BLaER1 (cell line): ENCODE measurements around the gene ANXA2.

Experiments used
- H3K27ac ChIP-seq: shearing (Covaris generic); formaldehyde crosslinking; 2 replicates; pipeline ENCODE4 v1.8.1; 2022
- H3K27me3 ChIP-seq: shearing (Covaris generic); formaldehyde crosslinking; 2 replicates; pipeline ENCODE4 v1.8.1; 2022
- H3K36me3 ChIP-seq: shearing (Covaris generic); formaldehyde crosslinking; 2 replicates; pipeline ENCODE4 v1.8.1; 2022
- H3K4me1 ChIP-seq: shearing (Covaris generic); formaldehyde crosslinking; 2 replicates; pipeline ENCODE4 v1.8.1; 2022
- H3K4me2 ChIP-seq: shearing (Covaris generic); formaldehyde crosslinking; 2 replicates; pipeline ENCODE4 v1.8.1; 2022
- H3K4me3 ChIP-seq: shearing (Covaris generic); formaldehyde crosslinking; 2 replicates; pipeline ENCODE4 v1.8.1; 2022
- H3K9ac ChIP-seq: shearing (Covaris generic); formaldehyde crosslinking; 2 replicates; pipeline ENCODE4 v1.8.1; 2022
- H3K9me3 ChIP-seq: shearing (Covaris generic); formaldehyde crosslinking; 2 replicates; pipeline ENCODE4 v1.8.1; 2022
- H4K20me1 ChIP-seq: shearing (Covaris generic); formaldehyde crosslinking; 2 replicates; pipeline ENCODE4 v1.8.1; 2022
- Cebpa-rat ChIP-seq: shearing (Covaris generic); IDR thresholded peaks from 2 replicates; pipeline ENCODE4 v1.8.1; 2022

Gene ANXA2

GRCh38 chr15:60358935-60359682 is 38.7 kb downstream of the ANXA2 start:
- H3K36me3 ChIP-seq = peaks cover 40% of the 10 kb centered on the region
- H3K27me3 ChIP-seq = no peaks in the 10 kb centered on the region
- no peak overlapping the region for H3K4me3 ChIP-seq
- H4K20me1 ChIP-seq = no peaks in the 10 kb centered on the region
- no peak overlapping the region for H3K27ac ChIP-seq
- no peaks in the 10 kb centered on the region for H3K9me3 ChIP-seq
- no peak overlapping the region for H3K9ac ChIP-seq
- no peak for TF ChIP-seq Cebpa-rat
- H3K4me2 ChIP-seq = no peak overlapping the region
- peaks cover 21% of the 10 kb centered on the region for H3K4me1 ChIP-seq

GRCh38 chr15:60356832-60357231 is 41.0 kb downstream of the ANXA2 start:
- H3K9me3 ChIP-seq = no peaks in the 10 kb centered on the region
- H3K4me3 ChIP-seq = no peak overlapping the region
- no peak overlapping the region for H3K27ac ChIP-seq
- peaks cover under 1% of the 10 kb centered on the region; the same call in 1 of the 2 replicates for H3K4me1 ChIP-seq
- H3K9ac ChIP-seq = no peak overlapping the region
- peaks cover 59% of the 10 kb centered on the region for H3K36me3 ChIP-seq
- TF ChIP-seq Cebpa-rat = no peak
- H3K27me3 ChIP-seq = no peaks in the 10 kb centered on the region
- no peaks in the 10 kb centered on the region for H4K20me1 ChIP-seq
- no peak overlapping the region for H3K4me2 ChIP-seq

DNA sequence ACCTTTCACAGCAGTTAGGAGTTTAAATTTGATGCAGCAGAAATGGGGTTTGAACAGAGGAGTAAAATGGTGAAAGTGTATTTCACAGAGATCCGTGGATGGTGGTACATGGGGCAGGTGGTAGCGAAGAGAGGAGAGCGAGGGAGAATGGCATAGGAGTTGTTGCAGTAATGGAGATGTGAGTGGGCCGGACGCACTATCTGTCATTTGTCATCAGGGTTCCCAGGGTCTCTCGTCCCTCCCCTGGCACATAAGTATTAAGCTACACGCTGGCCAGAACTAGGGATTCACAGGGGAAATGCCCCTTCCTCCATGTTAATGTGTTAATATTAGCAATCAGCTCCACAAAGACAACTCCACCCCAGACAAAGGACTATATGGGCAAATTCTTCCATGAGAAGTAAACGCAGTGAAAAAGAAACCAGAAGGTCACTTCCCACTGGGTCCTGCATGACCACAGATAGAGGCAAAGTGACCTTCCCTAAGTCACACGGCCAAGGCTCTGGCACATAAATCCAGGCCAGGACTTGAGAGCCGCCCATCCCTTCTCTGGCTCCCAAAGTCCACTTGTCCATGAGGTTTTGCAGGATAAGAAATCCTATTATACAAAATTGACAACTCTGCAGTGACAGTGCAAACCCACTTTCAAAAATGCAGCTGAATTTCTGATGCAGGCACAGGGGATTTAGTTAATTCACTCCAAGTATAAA is 42.5 kb downstream of the ANXA2 start:
- H3K4me3 ChIP-seq = no peak overlapping the region
- H3K27ac ChIP-seq = no peak overlapping the region
- no peak overlapping the region for H3K4me2 ChIP-seq
- no peaks in the 10 kb centered on the region for H3K27me3 ChIP-seq
- TF ChIP-seq Cebpa-rat = no peak
- no peak overlapping the region for H3K9ac ChIP-seq
- peaks cover 16% of the 10 kb centered on the region for H3K4me1 ChIP-seq
- H4K20me1 ChIP-seq = no peaks in the 10 kb centered on the region
- H3K36me3 ChIP-seq = peaks cover 54% of the 10 kb centered on the region
- H3K9me3 ChIP-seq = no peaks in the 10 kb centered on the region

- no peak overlapping the region for H3K4me2 ChIP-seq
- H3K9me3 ChIP-seq = no peaks in the 10 kb centered on the region
- H3K4me1 ChIP-seq = peaks cover 18% of the 10 kb centered on the region
- no peak overlapping the region for H3K27ac ChIP-seq
- peaks cover 55% of the 10 kb centered on the region for H3K36me3 ChIP-seq
- no peaks in the 10 kb centered on the region for H3K27me3 ChIP-seq
- no peak for TF ChIP-seq Cebpa-rat
- H3K9ac ChIP-seq = no peak overlapping the region
- H4K20me1 ChIP-seq = no peaks in the 10 kb centered on the region
- H3K4me3 ChIP-seq = no peak overlapping the region
These were observed 44.4 kb downstream of the ANXA2 start for GRCh38 chr15:60353245-60353920.

- H3K9ac ChIP-seq = no peak overlapping the region
- H3K27ac ChIP-seq = no peak overlapping the region
- H3K4me2 ChIP-seq = no peak overlapping the region
- H3K4me3 ChIP-seq = no peak overlapping the region
- H3K36me3 ChIP-seq = peaks cover 63% of the 10 kb centered on the region
- peaks cover 18% of the 10 kb centered on the region for H3K4me1 ChIP-seq
- H3K9me3 ChIP-seq = no peaks in the 10 kb centered on the region
- no peaks in the 10 kb centered on the region for H3K27me3 ChIP-seq
- TF ChIP-seq Cebpa-rat = no peak
- no peaks in the 10 kb centered on the region for H4K20me1 ChIP-seq
These were observed 45.3 kb downstream of the ANXA2 start for GRCh38 chr15:60352525-60352924.

GRCh38 chr15:60351066-60351465 is 46.7 kb downstream of the ANXA2 start:
- H3K4me3 ChIP-seq = no peak overlapping the region
- peaks cover 70% of the 10 kb centered on the region for H3K36me3 ChIP-seq
- H3K27ac ChIP-seq = peak overlapping the region; percentile 40; the same call in 1 of the 2 replicates
- no peak overlapping the region for H3K9ac ChIP-seq
- H3K9me3 ChIP-seq = no peaks in the 10 kb centered on the region
- H3K4me1 ChIP-seq = peaks cover 18% of the 10 kb centered on the region
- no peaks in the 10 kb centered on the region for H4K20me1 ChIP-seq
- no peak for TF ChIP-seq Cebpa-rat
- no peaks in the 10 kb centered on the region for H3K27me3 ChIP-seq
- H3K4me2 ChIP-seq = peak overlapping the region; percentile 29

DNA sequence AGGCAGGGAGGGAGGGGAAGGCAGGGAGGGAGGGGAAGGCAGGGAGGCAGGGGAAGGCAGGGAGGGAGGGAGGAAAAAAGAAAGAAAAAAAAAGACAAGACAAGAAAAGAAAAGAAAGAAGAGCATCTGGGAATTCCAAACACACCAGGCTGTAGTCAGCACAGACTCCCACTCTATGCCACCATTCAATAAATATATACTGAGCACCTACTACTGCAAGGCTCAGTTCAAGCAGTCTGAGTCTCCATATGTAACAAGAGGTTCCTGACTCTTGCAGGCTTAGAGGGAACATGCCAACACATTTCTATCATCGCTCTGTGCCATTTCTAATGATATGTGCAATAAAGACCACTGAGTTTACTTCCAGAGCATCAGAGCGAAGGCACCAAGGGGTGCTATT is 47.7 kb downstream of the ANXA2 start:
- Histone ChIP-seq H3K36me3 (peaks cover 65% of the 10 kb centered on the region), H3K27ac (no peak overlapping the region), H3K9ac (no peak overlapping the region), H3K9me3 (no peaks in the 10 kb centered on the region), H3K4me1 (peaks cover 18% of the 10 kb centered on the region), H3K27me3 (no peaks in the 10 kb centered on the region), H4K20me1 (no peaks in the 10 kb centered on the region), H3K4me2 (no peak overlapping the region), H3K4me3 (no peak overlapping the region)
- TF ChIP-seq Cebpa-rat = no peak

DNA sequence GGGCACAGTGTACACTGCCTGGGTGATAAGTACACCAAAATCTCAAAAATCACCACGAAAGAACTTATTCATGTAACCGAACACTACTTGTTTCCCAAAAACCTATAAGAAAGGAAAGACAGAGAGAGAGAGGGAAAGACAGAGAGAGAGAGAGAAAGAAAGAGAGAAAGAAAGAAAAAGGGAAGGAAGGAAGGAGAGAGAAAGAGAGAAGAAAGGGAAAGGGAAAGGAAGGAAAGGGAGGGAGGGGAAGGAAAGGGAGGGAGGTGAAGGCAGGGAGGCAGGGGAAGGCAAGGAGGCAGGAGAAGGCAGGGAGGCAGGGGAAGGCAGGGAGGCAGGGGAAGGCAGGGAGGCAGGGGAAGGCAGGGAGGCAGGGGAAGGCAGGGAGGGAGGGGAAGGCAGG is 48.2 kb downstream of the ANXA2 start:
- H3K9ac ChIP-seq = no peak overlapping the region

DNA sequence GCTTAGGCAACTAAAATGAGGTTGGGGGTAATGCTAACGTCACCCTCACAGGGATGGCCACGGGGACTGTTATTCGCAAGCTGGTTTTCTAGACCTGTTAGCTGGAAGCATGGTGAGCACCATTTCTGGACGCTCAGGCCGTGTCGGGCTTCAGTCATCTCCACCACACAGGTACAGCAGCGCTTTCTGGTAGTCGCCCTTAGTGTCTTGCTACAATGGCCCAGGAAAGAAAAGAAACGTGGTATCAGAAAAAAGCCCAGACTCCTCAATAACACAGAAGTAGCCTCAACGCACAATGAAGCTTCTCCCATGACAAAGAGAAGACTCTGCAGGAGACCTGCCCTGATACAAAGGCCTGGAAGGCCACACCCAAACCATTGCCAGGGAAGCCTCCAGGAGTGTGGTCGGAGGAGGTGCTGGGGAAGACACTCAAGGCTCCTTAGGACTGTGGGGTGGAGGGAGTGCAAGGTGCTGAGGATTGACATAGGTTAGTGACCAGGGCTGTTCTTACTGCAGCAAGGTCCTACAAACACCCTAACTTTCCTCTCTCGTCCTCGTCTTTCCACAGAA is 50.2 kb downstream of the ANXA2 start:
- no peak overlapping the region for H3K9ac ChIP-seq
- no peaks in the 10 kb centered on the region for H3K27me3 ChIP-seq
- H3K36me3 ChIP-seq = peaks cover 41% of the 10 kb centered on the region
- H3K27ac ChIP-seq = no peak overlapping the region
- no peak overlapping the region for H3K4me3 ChIP-seq
- no peaks in the 10 kb centered on the region for H3K9me3 ChIP-seq
- H3K4me2 ChIP-seq = no peak overlapping the region
- TF ChIP-seq Cebpa-rat = no peak
- H4K20me1 ChIP-seq = no peaks in the 10 kb centered on the region
- H3K4me1 ChIP-seq = peaks cover 26% of the 10 kb centered on the region

More for the DNA sequence above, 48.2 kb downstream of the ANXA2 start:
- H3K4me1 ChIP-seq = peaks cover 18% of the 10 kb centered on the region
- H4K20me1 ChIP-seq = no peaks in the 10 kb centered on the region
- no peak for TF ChIP-seq Cebpa-rat
- no peaks in the 10 kb centered on the region for H3K27me3 ChIP-seq
- H3K4me2 ChIP-seq = no peak overlapping the region
- H3K27ac ChIP-seq = no peak overlapping the region
- no peak overlapping the region for H3K4me3 ChIP-seq
- H3K36me3 ChIP-seq = peaks cover 60% of the 10 kb centered on the region
- H3K9me3 ChIP-seq = no peaks in the 10 kb centered on the region
